Measurements from ENCODE around the gene MYB. TPM values are rescaled to one million over a fixed set of nuclear protein-coding genes. Genes with fewer than 3 reads are reported as not detected.

The MYB gene
- total RNA-seq, 1 donor from 2014 or later: 1.3 TPM

DNA sequence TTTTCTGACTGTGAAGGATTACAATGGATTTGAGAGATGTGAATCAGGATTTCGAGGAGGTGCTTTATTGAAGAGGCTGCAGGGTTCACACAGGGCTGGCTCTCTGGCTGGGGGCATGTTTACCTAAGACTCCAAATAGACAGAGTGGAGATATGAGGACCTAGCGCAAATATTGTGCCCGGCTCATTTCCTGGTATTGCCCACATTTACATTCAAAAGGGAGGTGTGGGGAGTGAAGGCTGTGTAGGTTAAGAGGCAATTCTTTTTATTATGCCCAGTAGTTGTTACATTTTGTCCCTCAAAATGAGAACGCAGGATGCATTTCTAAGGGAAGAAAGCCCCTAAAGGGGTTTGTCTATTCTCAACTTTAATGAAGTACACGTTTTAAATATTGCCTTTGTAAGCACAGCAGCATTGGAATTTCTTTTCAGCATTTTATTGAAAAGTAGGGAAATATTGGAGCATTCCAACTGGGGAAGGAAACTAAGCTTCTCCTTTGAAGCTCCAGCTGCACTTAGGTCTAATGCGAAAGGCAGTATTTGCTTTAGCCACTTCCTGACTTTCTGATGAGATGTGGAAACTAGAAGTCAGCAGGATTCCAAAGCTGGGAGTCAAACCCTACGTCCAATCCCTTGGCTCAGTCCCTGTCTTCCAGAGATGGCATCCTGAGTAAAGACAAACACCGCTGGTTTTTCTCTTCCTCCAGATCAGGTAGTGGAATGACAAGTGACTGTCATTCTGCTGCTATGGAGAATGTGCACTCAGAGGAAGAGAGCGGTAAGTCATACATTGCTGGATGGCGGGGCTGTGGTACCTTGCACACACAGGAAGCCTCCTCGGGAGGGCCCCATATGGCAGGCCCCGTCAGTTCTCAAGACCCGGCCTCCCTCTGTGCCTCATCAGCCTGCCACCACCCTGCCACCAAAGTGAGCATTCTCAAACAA is 70.7 kb downstream of the MYB start:
- no peak for DNase-seq

DNA sequence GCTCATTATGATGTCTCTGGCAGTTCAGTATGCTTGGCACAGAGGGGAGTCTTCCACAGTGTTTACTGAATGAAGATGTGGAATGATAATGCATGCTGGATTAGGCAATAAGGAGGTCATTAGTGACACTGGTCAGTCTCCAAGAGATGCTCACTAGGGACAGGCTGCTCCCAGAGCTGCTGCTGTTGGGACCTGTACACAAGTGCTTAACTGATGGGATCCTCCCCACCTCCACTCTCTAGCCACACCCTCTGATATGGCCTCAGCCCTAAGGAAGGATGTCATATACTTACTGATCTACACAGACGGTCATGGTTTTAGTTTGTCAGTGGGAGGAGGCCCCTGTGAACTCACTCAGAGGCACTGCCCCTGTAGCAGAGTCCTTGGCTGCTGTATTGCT is 73.4 kb downstream of the MYB start:
- no peak for DNase-seq

DNA sequence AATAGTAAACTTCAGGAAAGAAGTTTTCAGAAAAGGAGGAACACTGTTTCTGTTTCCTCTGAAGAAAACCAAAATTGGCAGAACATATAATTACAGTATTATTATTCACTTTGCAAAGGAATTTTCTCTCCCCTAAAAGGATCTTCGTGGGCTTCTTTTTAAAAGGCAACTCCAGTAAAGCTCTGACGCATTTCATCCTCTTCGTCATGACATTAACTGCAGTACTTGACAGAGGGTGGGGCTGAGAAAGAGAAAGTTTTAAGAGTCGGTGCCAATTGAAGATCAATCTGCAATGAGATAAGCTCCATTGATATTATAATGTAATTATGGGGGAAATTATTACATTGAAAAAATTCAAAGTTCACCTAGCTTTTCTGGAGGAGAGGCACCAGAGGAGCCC is 75.8 kb downstream of the MYB start:
- no peak for DNase-seq

DNA sequence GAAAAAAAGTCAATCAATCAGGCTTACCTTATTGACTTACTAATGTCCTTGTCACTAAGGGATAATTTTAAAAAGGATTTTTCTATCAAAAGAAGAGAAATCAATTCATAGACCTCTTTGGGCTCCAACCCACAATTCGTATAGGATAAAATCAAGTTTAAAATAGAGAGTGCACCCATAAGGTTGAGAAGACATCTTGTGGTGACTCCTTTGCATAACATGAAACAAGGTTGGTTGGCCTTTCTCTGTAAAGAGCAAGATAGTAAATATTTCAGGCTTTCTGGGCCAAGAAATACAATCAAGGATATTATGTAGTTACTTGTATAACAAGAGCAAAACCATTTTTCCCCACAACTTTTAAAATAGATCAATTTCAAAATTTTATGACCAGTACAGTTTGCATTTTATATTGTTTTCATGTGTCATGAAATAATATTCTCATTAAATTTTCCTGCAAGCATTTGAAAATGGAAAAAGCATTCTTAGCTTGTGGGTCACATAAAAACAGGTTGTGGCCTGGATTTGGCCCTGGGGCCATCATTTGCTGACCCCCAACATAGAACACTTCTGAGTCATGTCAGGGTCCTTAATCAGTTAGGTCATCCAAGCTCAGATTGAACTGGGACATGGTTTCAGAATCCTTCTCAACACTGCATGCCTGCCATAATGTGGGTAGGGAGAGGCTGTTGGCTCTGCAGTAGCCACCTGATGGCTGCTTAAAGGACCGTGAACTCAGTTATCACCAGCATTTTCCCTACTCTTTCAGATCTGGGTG is 76.7 kb downstream of the MYB start:
- DNase-seq: no peak

DNA sequence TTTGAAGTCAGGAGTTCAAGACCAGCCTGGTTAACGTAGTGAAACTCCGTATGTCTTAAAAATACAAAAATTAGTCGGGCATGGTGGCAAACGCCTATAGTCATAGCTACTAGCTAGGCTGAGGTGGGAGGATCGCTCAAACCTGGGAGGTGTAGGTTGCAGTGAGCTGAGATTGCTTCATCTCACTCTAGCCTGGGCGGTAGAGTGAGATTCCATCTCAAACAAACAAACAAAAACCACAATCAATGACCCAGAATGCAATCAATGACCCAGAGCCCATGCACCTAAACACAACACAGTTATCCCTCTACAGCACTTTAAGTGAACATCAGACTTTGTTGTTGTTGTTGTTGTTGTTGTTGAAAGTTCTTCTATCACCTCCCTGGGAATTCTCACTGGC is 77.9 kb downstream of the MYB start:
- DNase-seq: no peak

DNA sequence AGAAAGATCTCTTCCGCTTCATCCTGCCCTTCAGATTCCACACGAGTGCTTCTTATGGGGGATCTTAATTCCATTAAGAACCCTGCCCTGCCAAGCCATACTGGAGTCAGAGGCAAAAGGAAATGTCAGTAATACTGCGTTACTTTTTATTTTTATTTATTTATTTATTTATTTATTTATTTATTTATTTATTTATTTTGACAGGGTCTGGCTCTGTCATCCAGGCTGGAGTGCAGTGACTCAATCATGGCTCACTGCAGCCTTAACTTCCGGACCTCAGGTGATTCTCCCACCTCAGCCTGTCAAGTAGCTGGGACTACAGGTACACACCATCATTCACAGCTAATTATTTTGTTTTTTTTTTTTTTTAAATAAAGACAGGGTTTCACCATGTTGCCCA is 79.5 kb downstream of the MYB start:
- no peak for DNase-seq

DNA sequence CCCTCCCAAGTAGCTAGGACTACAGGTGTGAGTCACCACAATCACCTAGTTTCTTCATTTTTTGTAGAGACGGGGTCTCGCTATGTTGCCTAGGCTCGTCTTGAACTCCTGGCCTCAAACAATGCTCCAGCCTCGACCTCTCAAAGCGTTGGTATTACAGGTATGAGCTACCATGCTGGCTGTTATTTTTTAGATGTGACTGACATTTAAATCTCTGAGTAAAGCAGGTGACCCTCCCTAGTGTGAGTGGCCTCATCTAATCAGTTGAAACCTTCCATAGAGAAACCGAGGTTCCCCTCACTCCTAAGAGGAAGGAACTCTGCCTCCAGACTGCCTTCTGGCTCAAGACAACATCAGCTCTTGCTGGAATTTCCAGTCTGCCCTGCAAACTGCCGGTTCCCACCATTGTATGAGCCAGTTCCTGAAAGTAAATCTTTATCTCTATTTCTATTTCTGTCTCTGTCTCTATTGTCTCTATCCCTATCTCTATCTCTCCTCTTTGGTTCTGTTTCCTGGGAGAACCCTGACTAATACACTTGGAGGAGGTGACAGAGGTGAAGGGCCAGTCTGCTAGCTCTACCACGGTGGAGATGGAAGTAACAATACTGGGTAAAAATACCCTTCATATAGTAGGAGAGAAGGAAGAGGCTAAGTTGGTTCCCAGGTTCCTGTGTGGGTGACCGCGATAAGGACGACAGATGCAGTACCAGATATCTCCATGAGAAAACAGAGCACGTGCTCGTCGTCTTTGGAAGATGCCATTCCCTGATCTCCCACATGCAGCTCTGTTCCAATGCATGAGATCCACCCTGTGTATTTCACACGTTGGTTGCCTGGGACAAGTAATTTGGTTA is 81.0 kb downstream of the MYB start:
- no peak for DNase-seq

DNA sequence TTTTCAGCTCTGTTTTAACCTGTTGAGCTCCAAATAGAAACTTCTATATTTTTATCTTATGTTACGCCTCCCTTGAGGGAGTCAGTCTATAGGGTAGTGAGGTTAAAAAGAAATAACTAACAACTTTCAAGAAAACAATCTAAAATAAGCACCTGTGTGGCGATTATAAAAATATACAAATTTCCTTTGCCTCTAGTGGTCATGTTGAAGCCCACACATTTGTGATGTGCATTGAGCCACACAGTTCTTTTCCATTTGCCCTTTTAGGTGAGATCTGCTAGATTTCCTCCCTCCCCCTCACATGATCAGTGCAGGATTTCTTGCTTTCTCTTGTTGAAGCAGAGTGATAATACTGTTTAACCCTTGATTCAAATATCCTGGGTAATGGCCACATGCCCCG is 84.2 kb downstream of the MYB start:
- no peak for DNase-seq

DNA sequence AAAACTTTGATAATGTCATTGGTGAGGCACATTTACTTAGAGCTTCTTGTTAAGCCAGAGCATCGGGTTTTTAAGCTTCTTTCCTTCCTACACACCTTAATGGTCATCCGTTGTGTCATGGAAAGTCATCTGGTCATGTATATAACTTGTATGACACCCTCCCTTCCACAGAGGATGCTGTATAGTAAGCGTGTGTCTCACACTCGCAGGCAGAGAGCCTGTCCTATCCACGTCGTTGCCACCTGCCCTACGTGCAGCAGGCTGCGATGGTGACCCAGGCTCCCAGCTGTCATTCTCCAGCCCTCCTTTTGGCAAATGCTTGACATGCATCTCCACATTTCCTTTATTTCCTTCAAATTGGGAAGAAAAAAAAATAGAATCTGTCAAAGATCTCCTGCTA is 85.6 kb downstream of the MYB start:
- DNase-seq: no peak

DNA sequence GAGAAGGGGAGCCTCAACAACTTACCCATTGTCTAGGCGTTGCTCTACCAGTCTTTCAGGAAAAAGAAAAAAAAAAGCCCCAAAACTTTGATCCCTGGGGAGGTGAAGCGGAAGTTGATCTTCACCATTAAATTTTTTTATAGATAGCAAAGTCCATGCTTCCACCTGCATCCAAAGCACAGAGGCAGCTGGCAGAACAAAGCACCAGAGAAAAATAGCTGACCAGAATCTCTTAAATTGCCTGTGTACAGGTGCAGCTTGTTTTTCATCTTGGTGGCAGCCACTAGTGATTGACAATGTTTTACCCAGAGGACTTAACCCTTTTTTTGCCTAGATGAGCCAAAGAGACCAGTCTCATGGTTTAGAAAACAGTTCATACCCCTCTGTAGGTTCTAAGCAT is 86.0 kb downstream of the MYB start:
- DNase-seq: no peak

DNA sequence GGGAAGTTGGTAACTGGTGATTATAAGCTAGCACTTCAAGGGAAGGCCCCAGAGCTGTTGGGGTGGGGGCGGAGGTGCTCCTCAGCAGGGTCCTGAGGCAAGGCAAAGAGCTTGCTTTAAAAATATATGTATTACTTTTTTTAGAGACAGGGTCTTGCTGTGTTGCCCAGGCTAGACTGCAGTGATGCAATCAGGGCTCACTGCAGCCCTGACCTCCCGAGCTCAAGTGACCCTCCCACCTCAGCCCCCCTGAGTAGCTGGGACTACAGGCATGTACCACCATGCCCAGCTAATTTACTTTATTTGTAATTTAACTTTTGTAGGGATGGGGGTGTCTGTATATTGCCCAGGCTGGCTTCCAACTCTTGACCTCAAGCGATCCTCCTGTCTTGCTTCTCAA is 87.2 kb downstream of the MYB start:
- DNase-seq: no peak

DNA sequence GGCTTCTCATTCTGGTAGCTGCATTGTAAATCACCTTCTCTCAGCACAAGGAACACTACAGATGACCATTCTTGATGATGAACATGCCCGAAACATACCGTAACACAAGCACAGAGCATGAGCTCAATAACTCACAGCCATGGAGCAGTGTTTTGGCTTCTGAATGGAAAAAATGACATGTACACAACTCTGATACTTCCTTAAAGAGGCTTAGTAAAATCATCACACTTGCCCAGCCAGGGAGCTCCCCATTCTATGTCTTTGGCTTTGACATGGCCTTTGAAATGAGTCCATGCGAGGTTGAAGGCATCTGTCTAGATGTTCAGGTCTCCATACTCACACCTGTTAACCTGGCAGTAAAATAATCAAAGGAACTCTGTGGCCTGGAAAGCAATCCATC is 87.6 kb downstream of the MYB start:
- DNase-seq: no peak

Small RNA genes within 50 kb of the gene (small RNA-seq; reads per million reads assigned to genes)
- not detected for gene MIR548A2 (ENCODE audit: low replicate concordance)

Other genes starting within 250 kb of the MYB start
- gene ALDH8A1, start 231.2 kb upstream of the MYB start, total RNA-seq: not detected
- gene HBS1L, start 126.5 kb upstream of the MYB start, total RNA-seq: 98.5 TPM